GM21786 (cell line): ENCODE results near the gene ZNF784.
A peak's percentile ranks its signal among the peaks of the same experiment; 100 is the strongest.

Source experiments
- ATAC-seq: cut with Tn5 transposase; IDR thresholded peaks from one replicate; pipeline ENCODE4 v1.9.1; 2021; ENCODE audit not compliant: unreplicated experiment

ZNF784 gene

GRCh38 chr19:55621673-55622231 is 2.6 kb downstream of the ZNF784 start:
- no peak for ATAC-seq

- no peak for ATAC-seq
Observed at GRCh38 chr19:55621205-55621672, 3.1 kb downstream of the ZNF784 start.

- ATAC-seq, result no peak
Observed at GRCh38 chr19:55620410-55621204, 3.8 kb downstream of the ZNF784 start.

GRCh38 chr19:55619286-55619685 is 5.1 kb downstream of the ZNF784 start:
- ATAC-seq, result no peak

GRCh38 chr19:55618426-55618825 is 5.9 kb downstream of the ZNF784 start:
- no peak for ATAC-seq

GRCh38 chr19:55617426-55617825 is 6.9 kb downstream of the ZNF784 start:
- ATAC-seq, result no peak

GRCh38 chr19:55616395-55616875 is 7.9 kb downstream of the ZNF784 start:
- no peak for ATAC-seq

- ATAC-seq, result no peak
Observed at GRCh38 chr19:55615543-55616394, 8.6 kb downstream of the ZNF784 start.

- no peak for ATAC-seq
Observed at GRCh38 chr19:55614711-55615542, 9.4 kb downstream of the ZNF784 start.

- no peak for ATAC-seq
Observed at GRCh38 chr19:55613930-55614710, 10.2 kb downstream of the ZNF784 start.

- no peak for ATAC-seq
Observed at GRCh38 chr19:55613396-55613795, 11.0 kb downstream of the ZNF784 start.

- ATAC-seq, result no peak
Observed at GRCh38 chr19:55611983-55612645, 12.3 kb downstream of the ZNF784 start.

GRCh38 chr19:55611300-55611982 is 12.9 kb downstream of the ZNF784 start:
- no peak for ATAC-seq

GRCh38 chr19:55609326-55609725 is 15.0 kb downstream of the ZNF784 start:
- ATAC-seq, result no peak

- no peak for ATAC-seq
Observed at GRCh38 chr19:55606817-55607216, 17.5 kb downstream of the ZNF784 start.

- ATAC-seq, result no peak
Observed at GRCh38 chr19:55606471-55606787, 17.9 kb downstream of the ZNF784 start.

GRCh38 chr19:55605637-55606470 is 18.5 kb downstream of the ZNF784 start, which contains the start of gene ZNF865:
Gene ZNF865 (plus strand): TSS chr19:55605647. CDS start chr19:55613619, 7,972 bp downstream.
- peak; percentile 34 for ATAC-seq

- peak; percentile 67 for ATAC-seq
Observed at GRCh38 chr19:55605207-55605636, 19.1 kb downstream of the ZNF784 start.
